GM10847 (cell line): ENCODE results near the gene CACNA1G.

Experiments
- POLR2A ChIP-seq: IDR thresholded peaks from 2 replicates; pipeline ENCODE4 v1.6.1; 2011; ENCODE audit not compliant: insufficient read length; ENCODE audit errors: extremely low read depth

The CACNA1G gene

DNA sequence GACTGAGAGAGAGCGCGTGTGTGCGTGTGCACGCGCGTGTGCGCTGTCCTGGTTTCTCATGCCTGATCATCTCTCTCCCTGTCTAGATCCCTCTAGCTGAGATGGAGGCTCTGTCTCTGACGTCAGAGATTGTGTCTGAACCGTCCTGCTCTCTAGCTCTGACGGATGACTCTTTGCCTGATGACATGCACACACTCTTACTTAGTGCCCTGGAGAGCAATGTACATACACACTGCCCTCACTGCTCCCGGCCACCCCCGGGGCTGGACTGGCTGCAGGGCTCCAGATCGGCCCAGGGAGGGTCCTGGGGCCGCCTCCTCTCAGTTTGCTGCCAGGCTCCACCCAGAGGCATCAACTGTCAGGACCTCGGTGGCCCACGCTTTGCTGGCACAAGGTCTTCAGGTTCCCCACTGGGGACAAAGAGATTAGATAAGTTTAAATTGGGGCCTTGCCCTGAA, 61.1 kb downstream of the CACNA1G start:
- no peak for TF ChIP-seq POLR2A

DNA sequence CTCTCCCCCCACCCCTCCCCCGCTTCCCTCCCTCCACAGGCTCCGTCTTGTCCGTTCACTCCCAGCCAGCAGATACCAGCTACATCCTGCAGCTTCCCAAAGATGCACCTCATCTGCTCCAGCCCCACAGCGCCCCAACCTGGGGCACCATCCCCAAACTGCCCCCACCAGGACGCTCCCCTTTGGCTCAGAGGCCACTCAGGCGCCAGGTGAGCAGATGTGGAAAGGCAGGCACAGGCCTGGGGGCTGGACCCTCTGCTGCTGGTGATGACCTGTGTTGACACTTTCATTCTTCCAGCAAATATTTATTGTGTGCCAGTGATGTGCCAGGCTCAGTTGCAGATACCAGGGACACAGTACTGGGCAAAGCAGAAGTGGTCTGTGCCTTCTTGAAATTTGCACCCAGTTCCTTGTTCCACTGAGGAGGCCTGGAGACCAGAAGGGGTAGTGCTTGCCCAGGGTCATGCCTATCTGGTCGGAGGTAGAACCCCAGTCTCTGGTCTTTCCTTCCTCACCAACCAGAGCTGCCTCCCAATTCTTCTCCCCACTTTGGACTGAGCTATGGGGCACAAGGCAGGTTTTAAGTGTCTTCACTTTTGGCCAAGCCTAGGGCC, 63.9 kb downstream of the CACNA1G start:
- TF ChIP-seq POLR2A: no peak

DNA sequence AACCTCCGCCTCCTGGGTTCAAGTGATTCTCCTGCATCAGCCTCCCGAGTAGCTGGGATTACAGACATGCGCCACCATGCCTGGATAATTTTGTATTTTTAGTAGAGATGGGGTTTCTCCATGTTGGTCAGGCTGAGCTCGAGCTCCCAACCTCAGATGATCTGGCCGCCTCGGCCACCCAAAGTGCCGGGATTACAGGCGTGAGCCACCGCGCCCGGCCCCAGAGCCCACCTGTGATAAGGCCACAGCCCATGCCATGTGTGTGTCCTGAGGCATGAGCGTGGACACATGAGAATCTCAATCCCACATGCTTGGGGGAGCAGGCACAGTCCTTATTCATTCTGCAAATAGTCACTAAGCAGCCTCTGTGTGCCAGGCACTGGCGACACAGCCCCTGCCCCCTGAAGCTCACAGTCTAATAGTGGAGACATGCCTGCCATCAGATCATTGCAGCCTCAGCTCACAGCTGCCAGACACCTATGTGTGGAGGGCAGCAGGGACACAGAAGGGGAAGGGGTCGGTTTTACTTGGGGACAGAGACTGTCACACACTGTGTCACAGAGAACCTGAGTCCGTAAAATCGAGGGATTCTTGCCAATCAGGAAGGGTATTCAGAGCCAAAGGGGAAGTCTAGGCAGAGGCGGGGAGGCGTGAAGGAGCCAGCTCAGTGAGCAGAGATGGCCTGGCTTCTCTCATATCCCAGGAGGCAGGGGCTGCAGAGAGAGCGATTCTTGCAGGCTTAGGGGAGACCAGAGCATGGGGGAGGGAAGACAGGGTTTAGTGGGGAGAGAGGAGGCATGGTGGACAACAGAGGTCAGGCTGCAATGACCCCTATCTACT, 64.7 kb downstream of the CACNA1G start:
- TF ChIP-seq POLR2A: no peak

DNA sequence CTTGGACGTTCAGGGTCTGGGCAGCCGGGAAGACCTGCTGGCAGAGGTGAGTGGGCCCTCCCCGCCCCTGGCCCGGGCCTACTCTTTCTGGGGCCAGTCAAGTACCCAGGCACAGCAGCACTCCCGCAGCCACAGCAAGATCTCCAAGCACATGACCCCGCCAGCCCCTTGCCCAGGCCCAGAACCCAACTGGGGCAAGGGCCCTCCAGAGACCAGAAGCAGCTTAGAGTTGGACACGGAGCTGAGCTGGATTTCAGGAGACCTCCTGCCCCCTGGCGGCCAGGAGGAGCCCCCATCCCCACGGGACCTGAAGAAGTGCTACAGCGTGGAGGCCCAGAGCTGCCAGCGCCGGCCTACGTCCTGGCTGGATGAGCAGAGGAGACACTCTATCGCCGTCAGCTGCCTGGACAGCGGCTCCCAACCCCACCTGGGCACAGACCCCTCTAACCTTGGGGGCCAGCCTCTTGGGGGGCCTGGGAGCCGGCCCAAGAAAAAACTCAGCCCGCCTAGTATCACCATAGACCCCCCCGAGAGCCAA, 65.6 kb downstream of the CACNA1G start:
- no peak for TF ChIP-seq POLR2A

DNA sequence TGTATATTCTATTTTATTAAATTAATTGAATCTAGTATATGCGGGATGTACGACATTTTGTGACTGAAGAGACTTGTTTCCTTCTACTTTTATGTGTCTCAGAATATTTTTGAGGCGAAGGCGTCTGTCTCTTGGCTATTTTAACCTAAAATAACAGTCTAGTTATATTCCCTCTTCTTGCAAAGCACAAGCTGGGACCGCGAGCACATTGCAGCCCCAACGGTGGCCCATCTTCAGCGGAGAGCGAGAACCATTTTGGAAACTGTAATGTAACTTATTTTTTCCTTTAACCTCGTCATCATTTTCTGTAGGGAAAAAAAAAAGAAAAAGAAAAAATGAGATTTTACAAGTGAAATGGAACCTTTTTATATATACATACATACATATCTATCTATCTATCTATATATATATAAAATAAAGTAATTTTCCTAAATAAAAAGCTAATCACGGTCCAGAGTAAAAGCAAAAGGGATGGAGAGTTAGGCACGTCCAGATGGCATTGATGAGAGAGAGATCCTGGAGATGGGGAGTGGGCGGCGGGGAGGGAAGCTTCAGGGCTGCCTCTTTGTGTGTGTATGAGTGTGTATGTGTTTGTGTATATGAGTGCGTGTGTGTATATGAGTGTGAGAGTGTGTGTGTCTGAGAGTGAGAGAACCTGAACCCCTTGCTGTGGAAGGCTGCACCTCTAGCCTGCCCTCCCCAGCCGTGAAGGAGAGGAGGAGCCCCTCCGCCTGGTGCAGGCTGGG, 66.7 kb downstream of the CACNA1G start:
- TF ChIP-seq POLR2A: no peak

DNA sequence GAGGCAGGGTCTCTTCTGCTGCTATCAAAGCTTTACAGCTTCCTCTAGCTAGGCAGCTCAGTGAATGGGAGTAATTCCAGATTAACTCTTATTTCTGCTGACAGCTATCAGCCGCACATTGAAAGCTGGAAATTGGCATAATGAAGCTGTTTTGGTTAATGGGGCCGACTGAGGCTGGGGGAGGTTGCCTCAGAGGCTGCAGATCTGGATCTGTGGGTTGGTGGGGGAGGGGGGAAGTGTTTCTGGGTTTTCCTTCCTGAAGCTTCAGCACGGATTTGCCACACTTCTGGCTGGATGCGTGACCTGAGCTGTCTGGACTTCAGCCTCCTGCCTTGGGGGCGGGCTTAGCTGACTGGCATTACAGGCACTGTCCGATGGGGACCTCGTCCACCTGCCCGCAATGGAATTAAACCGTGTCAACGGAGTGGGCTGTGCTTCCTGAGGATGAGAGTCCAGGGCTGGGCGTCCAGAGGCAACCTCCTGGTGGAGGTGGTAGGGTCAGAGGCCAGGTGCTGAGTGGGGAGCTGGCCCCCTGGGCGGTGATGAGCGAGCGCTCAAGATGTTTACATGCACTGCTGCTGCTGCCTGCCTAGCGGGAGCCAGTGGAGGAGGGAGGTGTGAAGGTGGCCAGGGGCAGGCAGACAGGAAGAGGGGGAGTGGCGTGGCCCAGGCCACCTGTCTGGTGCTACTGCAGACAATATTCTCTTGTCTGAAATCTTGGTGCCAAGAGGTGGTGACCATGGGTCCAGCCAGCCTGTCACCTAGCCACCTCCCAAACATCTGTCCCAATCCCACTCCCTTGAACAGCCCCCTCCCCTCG, 67.5 kb downstream of the CACNA1G start:
- no peak for TF ChIP-seq POLR2A

DNA sequence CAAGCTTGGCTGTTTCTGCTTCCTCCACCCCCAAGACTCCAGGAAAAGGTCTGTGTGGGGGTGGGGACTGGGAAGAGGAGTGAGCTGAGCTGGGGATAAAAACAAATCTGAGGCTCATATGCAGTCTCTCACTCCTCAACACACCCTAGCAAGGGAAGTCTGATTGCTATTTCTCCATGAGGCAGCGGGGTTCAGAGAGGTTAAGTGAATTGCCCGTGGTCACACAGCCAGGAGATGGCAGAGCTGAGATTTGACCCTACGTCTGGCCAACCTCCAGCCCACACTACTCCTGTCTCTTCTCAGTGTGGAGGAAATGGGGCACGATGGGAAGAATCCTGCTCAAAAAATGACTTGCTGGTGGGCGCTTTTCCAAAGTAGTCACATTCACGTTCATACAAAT, 69.4 kb downstream of the CACNA1G start:
- TF ChIP-seq POLR2A: no peak

DNA sequence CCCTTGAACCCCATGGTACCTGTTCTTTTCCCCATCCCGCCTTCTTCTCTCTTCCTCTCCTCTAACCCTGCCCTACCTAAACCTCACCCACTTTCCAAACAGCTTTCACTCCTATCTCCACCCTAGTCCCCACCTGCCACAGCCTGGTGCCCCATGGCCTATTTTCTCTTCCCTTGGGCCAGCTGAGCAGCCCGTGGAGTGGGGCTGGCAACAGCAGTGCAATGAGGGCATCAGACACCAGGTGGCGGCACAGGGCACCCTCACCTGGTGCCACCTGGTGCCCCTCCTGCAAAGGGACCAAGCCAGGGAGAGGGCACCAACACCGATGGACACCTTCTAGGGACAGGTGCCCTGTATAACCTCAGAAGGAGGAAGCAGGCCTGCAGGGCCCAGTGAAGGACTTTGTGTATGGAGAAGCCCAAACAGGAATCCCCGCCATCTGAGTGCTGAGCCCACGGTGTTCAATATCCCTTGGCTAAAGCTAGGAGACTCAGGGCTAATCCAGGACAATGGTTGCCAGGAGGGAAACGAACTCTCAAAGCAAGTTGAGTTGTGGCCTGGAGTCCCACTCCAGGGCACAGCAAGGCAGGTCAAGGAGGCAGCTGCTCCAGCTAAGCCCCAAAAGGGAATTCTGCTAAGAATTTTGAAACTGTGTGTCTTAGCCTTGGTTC, 70.1 kb downstream of the CACNA1G start:
- no peak for TF ChIP-seq POLR2A

DNA sequence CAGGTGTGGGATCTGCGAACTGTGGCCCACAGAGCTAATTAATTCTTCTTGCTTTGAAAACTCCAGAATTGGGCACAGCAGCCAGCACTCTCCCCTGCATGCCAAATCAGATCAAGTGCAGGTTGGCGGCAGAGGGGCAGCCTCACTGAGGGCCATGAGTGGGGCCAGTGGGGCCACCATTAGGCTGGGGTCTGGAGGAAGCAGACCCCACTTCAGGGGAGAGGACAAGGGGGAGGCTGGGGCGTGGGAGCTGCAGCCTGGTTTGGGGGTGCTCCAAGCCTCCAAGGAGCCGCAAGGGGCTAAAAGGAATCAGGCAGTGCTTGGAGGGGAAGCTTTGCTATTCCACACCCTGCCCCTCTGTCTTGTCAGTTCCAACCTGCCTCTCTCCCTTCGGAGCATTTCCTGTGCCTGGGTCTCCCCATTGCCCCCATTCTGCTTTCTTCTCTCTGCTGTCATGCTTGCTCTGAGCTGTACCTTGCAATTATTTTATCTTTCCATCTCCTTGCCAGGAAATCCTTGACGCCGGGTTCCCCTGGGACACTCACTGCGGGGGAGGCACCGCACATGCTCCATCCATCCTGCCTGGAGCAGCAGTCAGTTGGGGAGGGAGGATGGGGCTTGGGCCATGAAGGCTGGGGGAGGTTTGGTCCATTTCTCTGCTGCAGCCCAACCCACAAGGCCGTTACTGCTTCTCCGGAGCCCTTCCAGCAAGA, 70.8 kb downstream of the CACNA1G start:
- TF ChIP-seq POLR2A: no peak

DNA sequence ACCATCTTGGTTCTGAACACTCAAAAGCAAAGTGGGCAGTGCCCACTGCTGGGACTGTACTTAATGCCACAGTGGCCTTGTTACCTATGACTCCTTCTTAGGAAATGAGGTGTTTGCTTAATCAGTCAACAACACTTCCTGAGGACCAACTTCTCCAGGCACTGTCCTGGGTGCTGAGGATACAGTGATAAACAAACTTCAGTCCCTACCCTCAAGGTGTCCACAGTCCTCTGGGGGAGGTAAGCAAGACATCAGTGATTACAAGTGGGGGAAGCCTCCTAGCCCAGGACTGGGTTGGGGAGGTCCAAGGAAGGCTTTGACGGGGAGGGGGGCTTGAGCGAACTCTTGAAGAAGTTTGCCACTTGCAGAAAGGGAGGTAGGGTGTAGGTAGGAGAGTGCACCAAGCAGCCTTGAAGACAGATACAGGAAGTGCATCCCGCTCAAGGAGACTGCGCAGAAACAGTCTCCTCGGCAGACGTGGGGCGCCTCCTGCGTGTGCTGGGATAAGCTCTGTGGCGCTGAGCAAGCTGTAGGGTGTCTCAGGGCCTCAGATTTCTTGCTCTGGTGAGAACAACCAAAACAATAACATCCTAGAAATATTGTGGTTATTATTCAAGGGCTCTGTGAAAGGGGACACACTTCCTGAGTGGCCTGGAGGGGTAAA, 71.5 kb downstream of the CACNA1G start:
- no peak for TF ChIP-seq POLR2A

DNA sequence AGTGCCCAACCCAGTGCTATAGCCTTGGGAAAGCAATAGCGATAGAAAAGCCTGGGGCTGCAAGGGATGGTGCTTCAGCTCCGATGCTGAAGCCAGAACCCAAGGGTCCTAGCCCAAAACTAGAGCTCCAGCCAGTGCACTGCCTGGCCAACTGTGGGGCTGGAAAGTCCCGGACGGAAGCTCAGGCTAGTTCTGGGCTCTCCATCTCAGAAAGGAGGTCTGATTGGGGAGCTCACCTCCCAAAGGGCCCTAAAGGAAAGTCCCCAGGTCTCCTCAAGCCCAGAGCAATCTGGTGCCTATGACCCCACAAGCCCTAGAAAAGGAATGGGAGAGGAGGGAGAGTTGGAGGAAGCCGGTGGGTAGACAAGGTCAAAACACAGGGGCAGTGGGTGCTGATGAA, 72.1 kb downstream of the CACNA1G start:
- TF ChIP-seq POLR2A: no peak

DNA sequence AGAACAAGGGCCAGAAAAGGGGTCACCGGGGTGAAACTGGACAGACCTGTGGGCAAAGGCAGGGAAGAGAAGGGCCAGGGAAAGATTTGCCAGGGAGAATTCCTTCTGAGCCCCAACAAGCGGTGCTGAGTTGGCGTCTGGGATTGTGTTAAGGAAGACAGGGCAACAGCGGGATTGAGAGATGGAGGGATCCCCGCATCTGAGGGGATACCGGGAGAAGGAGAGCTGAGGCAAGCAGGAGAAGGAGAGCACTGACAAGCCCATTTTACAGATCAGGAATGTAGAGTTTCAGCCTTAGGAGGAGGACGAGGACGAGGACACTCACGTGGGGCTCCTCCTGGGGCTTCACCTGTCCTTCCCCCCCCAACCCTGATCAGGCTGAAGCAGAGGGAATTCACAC, 73.2 kb downstream of the CACNA1G start:
- no peak for TF ChIP-seq POLR2A

DNA sequence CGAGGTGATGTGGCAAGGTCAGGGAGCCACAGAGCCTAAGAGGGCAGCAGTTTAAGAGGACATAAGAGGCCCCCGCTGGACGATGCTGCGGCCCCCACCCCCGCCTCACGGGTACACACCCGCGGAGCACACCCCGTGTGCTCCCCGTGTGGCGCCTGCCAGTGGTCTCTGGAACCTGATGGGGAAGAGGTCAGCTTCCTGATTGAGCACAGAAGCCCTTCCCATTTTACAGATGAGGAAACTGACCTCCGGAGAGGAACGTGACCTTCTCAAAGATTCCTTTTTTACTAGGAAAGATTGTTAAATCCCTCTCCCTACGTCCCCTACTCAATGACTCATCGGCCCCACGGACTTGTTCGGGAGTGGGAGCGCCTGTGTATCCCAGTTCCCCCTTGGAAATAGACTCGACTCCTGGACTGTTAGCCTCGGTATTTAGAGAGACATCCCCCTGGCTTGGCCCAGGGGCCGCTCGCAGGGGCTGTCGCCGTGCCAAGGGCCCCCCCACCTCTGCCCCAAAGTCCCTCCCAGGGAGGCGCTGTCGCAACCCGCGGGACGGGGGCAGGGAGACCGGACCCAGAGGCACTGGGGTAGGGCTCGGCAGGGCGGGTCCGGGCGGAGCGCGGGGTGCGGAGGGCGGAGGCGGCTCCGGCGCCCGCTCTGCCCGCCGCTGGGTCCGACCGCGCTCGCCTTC, 73.9 kb downstream of the CACNA1G start, which contains the start of gene ABCC3:
TSS of gene ABCC3 (plus strand) at position 658 of the 691 bp plus-strand sequence. CDS start 56 bp downstream, outside the sequence.
- TF ChIP-seq POLR2A: no peak
